Aorta (tissue), 5 donors: ENCODE measurements around the gene BMPER. TPM values are rescaled to one million over a fixed set of nuclear protein-coding genes. Genes with fewer than 3 reads are reported as not detected.
A peak's percentile ranks its signal among the peaks of the same experiment; 100 is the strongest.

Experiments
- ATAC-seq: fragments of 200-7000 bp; cut with Tn5 transposase; one replicate; pipeline ENCODE4 v1.9.1; 2022; ENCODE audit warnings: moderate library complexity; ENCODE audit not compliant: low FRiP score
- DNase-seq, 2 donors: peaks; one replicate each; pipeline ENCODE4 v3.0.0-alpha.2; 2020
- H3K27ac ChIP-seq, 2 donors: one replicate each; pipeline ENCODE4 v1.5.1; 2013; ENCODE audit warnings: low read length in 2 of 2, mild to moderate bottlenecking in 2 of 2, moderate library complexity in 2 of 2, control low read depth in 1 of 2, inconsistent platforms in 1 of 2, low read depth in 1 of 2
- H3K27me3 ChIP-seq, 2 donors: one replicate each; pipeline ENCODE4 v1.6.1; 2013; ENCODE audit warnings: control low read depth in 1 of 2, low read length in 1 of 2, mild to moderate bottlenecking in 1 of 2, moderate library complexity in 1 of 2; ENCODE audit not compliant: insufficient read depth in 2 of 2, control insufficient read depth in 1 of 2
- H3K36me3 ChIP-seq, 2 donors: one replicate each; pipeline ENCODE4 v1.6.1; 2013; ENCODE audit warnings: control low read depth in 1 of 2, low read length in 1 of 2, mild to moderate bottlenecking in 1 of 2; ENCODE audit not compliant: insufficient read depth in 2 of 2, control insufficient read depth in 1 of 2
- H3K4me1 ChIP-seq, 2 donors: one replicate each; pipeline ENCODE4 v1.6.1; 2013; ENCODE audit warnings: low read length in 2 of 2, control low read depth in 1 of 2, mild to moderate bottlenecking in 1 of 2, moderate library complexity in 1 of 2; ENCODE audit not compliant: insufficient read depth in 2 of 2, control insufficient read depth in 1 of 2
- H3K4me3 ChIP-seq, 2 donors: one replicate each; pipeline ENCODE4 v1.5.1; 2013; ENCODE audit warnings: low read length in 2 of 2, control low read depth in 1 of 2, mild to moderate bottlenecking in 1 of 2
- H3K9me3 ChIP-seq: one replicate; pipeline ENCODE4 v1.6.1; 2013; ENCODE audit warnings: mild to moderate bottlenecking, low read length; ENCODE audit not compliant: control insufficient read depth
- WGBS, 2 donors: extraction: QIAGEN DNeasy Blood & Tissue Kit; methylation state at CpG; one replicate each; pipeline ENCODE4 v1.1.7; 2013; 5-methylcytosine and 5-hydroxymethylcytosine counted together
- intact Hi-C, 2 donors: fragments of 100-400 bp; cut with DNase I; formaldehyde crosslinking; loops; one replicate each; pipeline versions ENCODE4 v1.14.2 to v1.15.0; 2022
- polyA plus RNA-seq, 2 donors: library from polyadenylated mRNA; stranded (reverse); fragments of 200-250 nt; gene quantifications; one replicate each; pipeline ENCODE4 v1.2.3, GENCODE V29; 2013
- total RNA-seq, 2 donors: library from RNA; stranded (reverse); fragmentation: NEBNext Ultra II Directional; extraction: Animal tissue kit (Norgen Biotek cat#: 25700); gene quantifications; one replicate each; pipeline ENCODE4 v1.2.1, GENCODE V29; 2021
- donor health status: healthy with polysubstance abuse.
- donor health status: Bipolar disorder and iron deficiency.
- donor health status: DM: no; HTN: no; CAD: no.
- donor health status: DM: no; HTN: no; CAD: no.
- donor health status: DM: yes; HTN: yes; CAD: no.

Gene BMPER
- total and polyA plus RNA-seq, 4 donors = 0.88 to 14.0 (median 1.7) TPM

DNA sequence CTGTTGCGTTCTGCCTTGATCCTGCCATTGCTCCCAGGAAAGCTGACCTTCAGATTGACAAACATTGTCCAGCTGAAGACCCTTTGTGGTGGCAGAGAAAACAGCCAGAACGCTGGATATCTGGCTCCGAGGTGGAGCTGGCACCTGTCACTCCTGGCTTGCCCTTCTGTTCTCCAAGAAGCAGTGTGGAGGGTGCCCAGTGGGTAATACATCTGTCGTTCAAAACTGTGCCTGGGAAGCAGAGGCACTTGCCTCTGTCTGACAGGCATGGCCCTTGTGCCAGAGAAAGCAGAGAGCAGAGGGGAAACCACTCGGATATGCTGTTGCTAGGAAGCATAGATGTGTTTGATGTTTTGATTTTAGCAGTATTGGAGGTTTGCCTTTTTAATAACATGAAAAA lies 231.4 kb downstream of the BMPER start:
- WGBS, 2 donors = 15 to 21% methylated on average over 5 of the region's 5 CpGs
- ATAC-seq = no peak

DNA sequence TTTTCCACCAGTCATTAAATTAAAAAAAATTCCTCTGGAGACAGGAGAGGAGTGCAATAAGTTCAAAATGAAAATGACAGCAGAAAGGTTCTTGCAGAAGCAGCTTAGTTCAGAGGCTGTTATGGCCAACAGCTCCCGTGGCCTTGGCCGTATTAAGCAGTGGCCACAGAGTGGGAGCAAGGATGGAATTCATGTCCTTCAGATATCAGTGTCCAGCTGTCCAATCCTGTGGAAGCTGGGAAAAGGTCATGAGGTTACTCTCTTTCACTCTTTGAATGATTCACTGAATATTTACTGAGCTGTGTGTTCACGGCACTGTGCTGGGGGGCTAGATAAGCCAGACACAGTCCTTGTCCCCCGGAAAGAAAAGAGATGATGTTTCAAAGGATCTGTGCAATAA lies 231.8 kb downstream of the BMPER start:
- 57 to 66% methylated on average over 4 of the region's 4 CpGs for whole genome bisulfite sequencing, 2 donors
- no peak for ATAC-seq

More for the DNA sequence above, 231.4 kb downstream of the BMPER start:
- Histone ChIP-seq H3K36me3 (no peaks in the 10 kb centered on the region), H3K9me3 (no peaks in the 10 kb centered on the region), H3K27me3 (peaks cover 0 to 3% of the 10 kb centered on the region in 2 donors), H3K4me3 (no peak overlapping the region), H3K4me1 (no peaks in the 10 kb centered on the region), H3K27ac (no peak overlapping the region)
- no peak for DNase-seq
- intact Hi-C loops = no loop called here

DNA sequence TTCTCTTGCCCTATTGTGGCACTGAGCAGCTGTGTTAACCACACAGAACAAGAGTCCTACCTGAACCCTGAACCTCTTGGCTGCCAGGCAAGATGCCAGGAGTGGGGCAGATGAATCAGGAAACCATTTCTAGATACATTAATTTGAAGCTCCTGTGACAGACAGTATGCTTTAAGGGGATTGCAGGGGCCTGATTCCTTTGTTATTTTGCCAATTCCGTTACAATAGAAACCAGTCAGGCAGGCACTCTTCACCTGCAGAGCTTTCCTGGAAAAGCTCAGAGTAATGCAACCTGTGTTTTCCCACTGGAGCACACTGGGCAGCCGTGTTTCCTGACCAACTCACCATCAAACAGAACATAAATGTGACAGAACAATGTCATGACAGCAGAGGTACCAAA lies 233.1 kb downstream of the BMPER start:
- no peak overlapping the region for H3K27ac ChIP-seq
- no peak overlapping the region for H3K4me3 ChIP-seq
- DNase-seq (no peak), ATAC-seq (no peak)
- no peaks in the 10 kb centered on the region for H3K4me1 ChIP-seq
- H3K9me3 ChIP-seq = no peaks in the 10 kb centered on the region
- peaks cover 0 to 3% of the 10 kb centered on the region in 2 donors for H3K27me3 ChIP-seq
- intact Hi-C loops = no loop called here
- no peaks in the 10 kb centered on the region for H3K36me3 ChIP-seq
- WGBS, 2 donors = 62 to 75% methylated on average over 2 of the region's 2 CpGs

More for the DNA sequence above, 231.8 kb downstream of the BMPER start:
- Histone ChIP-seq H3K4me3 (no peak overlapping the region), H3K4me1 (no peaks in the 10 kb centered on the region), H3K9me3 (no peaks in the 10 kb centered on the region), H3K27ac (no peak overlapping the region), H3K36me3 (no peaks in the 10 kb centered on the region), H3K27me3 (peaks cover 0 to 3% of the 10 kb centered on the region in 2 donors)
- intact Hi-C loops = no loop called here
- DNase-seq = no peak

DNA sequence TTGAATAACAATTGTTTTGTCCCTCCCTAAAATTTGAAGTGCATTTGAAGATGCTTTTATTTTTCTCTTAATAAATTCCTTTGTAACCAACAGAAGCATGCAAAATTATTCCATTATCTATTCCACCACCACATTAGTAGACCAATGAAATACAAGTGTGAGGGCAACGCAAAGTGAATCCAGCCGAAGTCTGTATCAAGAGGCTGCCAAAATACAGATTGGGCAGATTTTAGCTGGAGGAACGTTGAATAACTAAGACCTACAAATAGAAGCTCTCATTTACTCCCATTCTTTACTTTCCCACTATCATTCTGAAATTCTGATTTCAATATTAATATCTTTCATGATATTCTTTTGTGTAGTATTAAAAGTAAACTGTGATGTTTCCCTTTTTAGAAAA lies 233.7 kb downstream of the BMPER start:
- intact Hi-C loops = no loop called here
- ATAC-seq = no peak
- no peaks in the 10 kb centered on the region for H3K9me3 ChIP-seq
- H3K4me3 ChIP-seq = no peak overlapping the region
- peaks cover 0 to 3% of the 10 kb centered on the region in 2 donors for H3K27me3 ChIP-seq
- no peak overlapping the region for H3K27ac ChIP-seq
- no peaks in the 10 kb centered on the region for H3K4me1 ChIP-seq
- DNase-seq = no peak
- H3K36me3 ChIP-seq = no peaks in the 10 kb centered on the region
- WGBS, 2 donors = 81 to 82% methylated on average over 3 of the region's 3 CpGs

DNA sequence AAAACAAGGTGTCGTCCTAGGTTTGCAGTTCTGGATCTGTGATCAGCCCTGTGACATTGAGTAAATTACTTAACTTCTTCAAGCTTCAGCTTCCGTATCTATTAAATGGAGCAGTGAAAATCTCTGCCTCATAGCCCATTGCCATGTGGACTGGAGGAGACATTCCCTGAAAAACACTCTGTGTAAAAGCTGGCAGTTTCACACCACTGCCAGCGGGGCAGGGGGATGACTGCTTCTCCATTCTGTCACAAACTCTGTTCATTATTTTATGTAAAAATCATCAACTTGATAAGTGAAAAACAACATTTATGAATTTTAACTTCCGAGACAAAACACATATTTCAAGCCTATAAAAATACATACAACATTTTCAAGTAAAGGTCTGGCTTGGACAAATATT lies 234.7 kb downstream of the BMPER start:
- ATAC-seq = no peak
- Histone ChIP-seq H3K9me3 (no peaks in the 10 kb centered on the region), H3K27ac (no peak overlapping the region), H3K27me3 (peaks cover 0 to 3% of the 10 kb centered on the region in 2 donors), H3K36me3 (no peaks in the 10 kb centered on the region), H3K4me3 (no peak overlapping the region), H3K4me1 (no peaks in the 10 kb centered on the region)
- DNase-seq = no peak
- intact Hi-C loops = no loop called here
- WGBS, 2 donors = 54 to 64% methylated on average over 4 of the region's 4 CpGs

DNA sequence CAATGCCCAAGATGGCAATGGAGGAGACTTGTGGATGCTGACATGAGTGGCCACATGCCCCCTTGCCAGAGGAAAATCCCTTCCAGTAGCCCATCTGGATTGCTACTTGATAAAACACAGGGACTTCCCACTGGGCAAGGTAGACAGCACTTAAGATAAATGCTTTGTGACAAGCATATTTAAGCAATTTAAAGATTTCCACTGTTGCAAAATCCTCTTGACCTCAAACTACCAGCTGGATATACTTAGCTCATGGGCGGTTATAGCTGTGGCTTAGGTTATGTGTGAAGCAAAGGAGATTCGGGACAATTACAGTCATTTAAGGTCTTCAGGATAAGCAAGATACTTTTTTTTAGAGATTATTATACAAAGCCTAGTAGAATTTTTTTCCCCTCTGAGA lies 238.1 kb downstream of the BMPER start:
- ATAC-seq = no peak
- 71 to 74% methylated on average over 2 of the region's 2 CpGs for WGBS, 2 donors

DNA sequence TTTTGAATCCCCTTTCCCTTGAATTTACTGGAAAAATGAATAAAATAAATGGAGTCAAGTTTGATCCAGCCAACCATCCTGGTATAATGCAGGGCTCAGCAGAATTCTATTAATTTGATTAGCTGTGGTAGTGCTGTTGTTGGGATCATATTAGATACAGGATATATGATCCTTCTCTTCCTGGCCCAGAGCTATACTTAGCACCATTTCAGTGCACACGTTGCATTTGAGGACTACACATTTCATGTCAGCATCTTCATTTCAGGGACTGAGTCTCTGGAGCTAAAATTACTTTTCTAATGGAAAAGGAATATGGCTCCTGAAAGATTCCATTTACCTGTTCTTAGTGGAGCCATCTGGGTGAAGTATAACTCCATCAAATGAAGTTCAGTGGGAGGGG lies 240.3 kb downstream of the BMPER start:
- H3K9me3 ChIP-seq = no peaks in the 10 kb centered on the region
- intact Hi-C loops = no loop called here
- DNase-seq = no peak
- ATAC-seq = no peak
- WGBS, 2 donors = 18 to 36% methylated on average over 1 of the region's 1 CpG
- H3K36me3 ChIP-seq = no peaks in the 10 kb centered on the region
- no peaks in the 10 kb centered on the region for H3K4me1 ChIP-seq
- H3K27ac ChIP-seq = no peak overlapping the region
- no peak overlapping the region for H3K4me3 ChIP-seq
- H3K27me3 ChIP-seq = no peaks in the 10 kb centered on the region

More for the DNA sequence above, 238.1 kb downstream of the BMPER start:
- intact Hi-C loops = no loop called here
- peaks cover 0 to 2% of the 10 kb centered on the region in 2 donors for H3K27me3 ChIP-seq
- DNase-seq = no peak
- H3K4me1 ChIP-seq = no peaks in the 10 kb centered on the region
- no peaks in the 10 kb centered on the region for H3K9me3 ChIP-seq
- H3K36me3 ChIP-seq = no peaks in the 10 kb centered on the region
- no peak overlapping the region for H3K4me3 ChIP-seq
- H3K27ac ChIP-seq = no peak overlapping the region

DNA sequence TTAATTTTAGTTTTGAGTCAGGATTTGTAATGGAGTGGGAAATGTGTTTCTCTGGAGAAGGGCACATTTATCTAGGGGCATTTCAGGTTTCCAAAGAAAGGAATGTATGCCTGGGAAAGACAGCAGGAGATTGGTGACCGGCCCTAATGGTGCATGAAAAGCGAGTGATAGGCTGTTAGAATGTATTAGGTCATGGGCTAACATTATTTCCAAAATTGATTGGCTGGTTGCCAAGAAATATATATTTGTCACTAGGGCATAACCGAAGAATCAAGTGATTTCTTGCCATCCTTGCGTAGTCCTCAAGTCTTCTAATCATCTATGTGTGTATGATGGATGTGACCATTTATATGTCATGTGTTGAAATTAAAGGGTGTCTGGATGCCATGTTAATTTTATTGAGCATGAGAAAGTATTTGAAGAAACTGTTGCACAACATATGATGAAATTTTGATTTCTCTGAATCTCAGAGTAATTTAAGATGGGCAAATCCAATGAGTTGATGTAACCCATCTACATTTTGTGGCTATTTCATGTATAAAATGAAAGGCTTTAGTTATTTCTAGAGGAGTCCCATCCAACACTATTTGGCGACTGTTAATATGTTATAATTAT lies 248.4 kb downstream of the BMPER start:
- no peaks in the 10 kb centered on the region for H3K9me3 ChIP-seq
- intact Hi-C loops = no loop called here
- DNase-seq (no peak), ATAC-seq (no peak)
- H3K4me1 ChIP-seq = no peaks in the 10 kb centered on the region
- no peak overlapping the region for H3K27ac ChIP-seq
- WGBS, 2 donors = 69 to 74% methylated on average over 5 of the region's 5 CpGs
- no peak overlapping the region for H3K4me3 ChIP-seq
- no peaks in the 10 kb centered on the region for H3K27me3 ChIP-seq
- no peaks in the 10 kb centered on the region for H3K36me3 ChIP-seq

DNA sequence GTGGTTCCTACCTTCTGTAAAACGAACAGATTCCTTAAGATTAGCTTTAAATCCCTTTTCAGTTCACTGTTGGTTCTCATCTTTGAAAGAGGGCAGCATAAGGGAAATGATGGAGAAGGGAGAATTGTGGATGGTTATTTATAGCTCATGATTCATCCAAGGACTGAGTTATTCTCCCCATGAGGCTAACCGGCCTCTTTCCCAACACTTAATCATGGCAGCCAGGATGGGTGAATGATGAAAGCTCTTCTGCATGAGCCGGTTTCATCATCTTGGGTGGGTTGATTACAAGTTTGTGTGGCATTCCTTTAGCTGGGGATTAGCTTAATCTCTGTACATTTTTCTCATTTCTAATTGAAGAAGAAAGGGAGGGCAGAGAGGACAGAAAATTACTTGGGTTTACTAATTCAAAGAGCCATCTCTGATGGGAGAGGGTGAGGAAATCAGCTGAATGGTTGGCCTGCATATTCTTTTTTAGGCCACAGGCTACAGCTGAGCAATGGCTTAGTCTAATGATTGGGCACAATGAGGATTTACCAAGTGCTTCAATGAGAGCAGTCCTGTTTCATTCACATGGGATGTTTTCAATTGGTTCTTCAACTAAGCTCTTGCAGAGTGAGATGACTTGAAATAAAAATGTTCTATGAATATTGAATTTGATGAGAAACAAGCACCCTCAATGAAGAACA lies 250.0 kb downstream of the BMPER start:
- Histone ChIP-seq H3K4me1 (no peaks in the 10 kb centered on the region), H3K27me3 (no peaks in the 10 kb centered on the region), H3K27ac (no peak overlapping the region), H3K4me3 (no peak overlapping the region), H3K9me3 (no peaks in the 10 kb centered on the region), H3K36me3 (no peaks in the 10 kb centered on the region)
- intact Hi-C loops = no loop called here
- peak; percentile 78 for ATAC-seq
- no peak for DNase-seq
- WGBS, 2 donors = 29 to 46% methylated on average over 3 of the region's 3 CpGs
